Ishikawa (cell line): ENCODE results near the gene RIPOR3.

Experiments used
- CEBPB ChIP-seq: IDR thresholded peaks from 2 replicates; pipeline ENCODE4 v1.6.1; 2012
- CREB1 ChIP-seq: IDR thresholded peaks from 2 replicates; pipeline ENCODE4 v1.6.1; 2012; ENCODE audit warnings: low read depth
- EP300 ChIP-seq: IDR thresholded peaks from 2 replicates; pipeline ENCODE4 v1.6.1; 2012; ENCODE audit warnings: borderline replicate concordance
- FOXM1 ChIP-seq: IDR thresholded peaks from 2 replicates; pipeline ENCODE4 v1.6.1; 2012; ENCODE audit warnings: low read depth, borderline replicate concordance
- NFIC ChIP-seq: IDR thresholded peaks from 2 replicates; pipeline ENCODE4 v1.6.1; 2012
- RAD21 ChIP-seq: IDR thresholded peaks from 2 replicates; pipeline ENCODE4 v1.6.1; 2012; ENCODE audit warnings: low read depth
- TCF12 ChIP-seq: IDR thresholded peaks from 2 replicates; pipeline ENCODE4 v1.6.1; 2012; ENCODE audit warnings: low read depth
- YY1 ChIP-seq: IDR thresholded peaks from 2 replicates; pipeline ENCODE4 v1.6.1; 2012; ENCODE audit warnings: low read depth
- ZBTB7A ChIP-seq: IDR thresholded peaks from 2 replicates; pipeline ENCODE4 v1.6.1; 2012; ENCODE audit warnings: low read depth
- TF ChIP-seq, protein P1 (sequence below): IDR thresholded peaks from 2 replicates; pipeline ENCODE4 v1.6.1; 2012; ENCODE audit warnings: low read depth, mild to moderate bottlenecking
- TF ChIP-seq, protein P2 (sequence below): IDR thresholded peaks from 2 replicates; pipeline ENCODE4 v1.6.1; 2012

DNA sequence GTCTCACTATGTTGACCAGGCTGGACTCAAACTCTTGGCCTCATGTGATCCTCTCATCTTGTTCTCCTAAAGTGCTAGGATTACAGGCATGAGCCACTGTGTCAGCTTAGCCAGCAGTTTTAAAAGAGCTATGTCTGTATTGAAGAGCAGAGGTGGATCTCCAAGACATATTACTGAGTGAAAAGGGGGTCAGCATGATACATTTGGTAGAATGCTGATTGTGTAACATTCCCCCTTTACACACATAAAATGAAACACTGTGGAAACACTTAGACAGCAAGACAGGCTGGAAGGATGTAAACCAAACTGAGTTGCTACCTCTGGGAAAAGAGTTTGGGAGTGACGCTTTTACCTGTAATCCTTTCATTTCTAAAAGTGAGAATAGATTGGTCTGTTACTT is 1.7 kb upstream of the RIPOR3 start:
- no peak for TF ChIP-seq FOXM1
- no peak for TF ChIP-seq ZBTB7A
- no peak for TF ChIP-seq CEBPB
- TF ChIP-seq EP300: no peak
- TF ChIP-seq RAD21: no peak
- TF ChIP-seq CREB1: no peak
- no peak for TF ChIP-seq YY1
- TF ChIP-seq, protein P1, sequence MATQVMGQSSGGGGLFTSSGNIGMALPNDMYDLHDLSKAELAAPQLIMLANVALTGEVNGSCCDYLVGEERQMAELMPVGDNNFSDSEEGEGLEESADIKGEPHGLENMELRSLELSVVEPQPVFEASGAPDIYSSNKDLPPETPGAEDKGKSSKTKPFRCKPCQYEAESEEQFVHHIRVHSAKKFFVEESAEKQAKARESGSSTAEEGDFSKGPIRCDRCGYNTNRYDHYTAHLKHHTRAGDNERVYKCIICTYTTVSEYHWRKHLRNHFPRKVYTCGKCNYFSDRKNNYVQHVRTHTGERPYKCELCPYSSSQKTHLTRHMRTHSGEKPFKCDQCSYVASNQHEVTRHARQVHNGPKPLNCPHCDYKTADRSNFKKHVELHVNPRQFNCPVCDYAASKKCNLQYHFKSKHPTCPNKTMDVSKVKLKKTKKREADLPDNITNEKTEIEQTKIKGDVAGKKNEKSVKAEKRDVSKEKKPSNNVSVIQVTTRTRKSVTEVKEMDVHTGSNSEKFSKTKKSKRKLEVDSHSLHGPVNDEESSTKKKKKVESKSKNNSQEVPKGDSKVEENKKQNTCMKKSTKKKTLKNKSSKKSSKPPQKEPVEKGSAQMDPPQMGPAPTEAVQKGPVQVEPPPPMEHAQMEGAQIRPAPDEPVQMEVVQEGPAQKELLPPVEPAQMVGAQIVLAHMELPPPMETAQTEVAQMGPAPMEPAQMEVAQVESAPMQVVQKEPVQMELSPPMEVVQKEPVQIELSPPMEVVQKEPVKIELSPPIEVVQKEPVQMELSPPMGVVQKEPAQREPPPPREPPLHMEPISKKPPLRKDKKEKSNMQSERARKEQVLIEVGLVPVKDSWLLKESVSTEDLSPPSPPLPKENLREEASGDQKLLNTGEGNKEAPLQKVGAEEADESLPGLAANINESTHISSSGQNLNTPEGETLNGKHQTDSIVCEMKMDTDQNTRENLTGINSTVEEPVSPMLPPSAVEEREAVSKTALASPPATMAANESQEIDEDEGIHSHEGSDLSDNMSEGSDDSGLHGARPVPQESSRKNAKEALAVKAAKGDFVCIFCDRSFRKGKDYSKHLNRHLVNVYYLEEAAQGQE: no peak
- TF ChIP-seq, protein P2, sequence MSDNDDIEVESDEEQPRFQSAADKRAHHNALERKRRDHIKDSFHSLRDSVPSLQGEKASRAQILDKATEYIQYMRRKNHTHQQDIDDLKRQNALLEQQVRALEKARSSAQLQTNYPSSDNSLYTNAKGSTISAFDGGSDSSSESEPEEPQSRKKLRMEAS: no peak
- no peak for TF ChIP-seq TCF12
- no peak for TF ChIP-seq NFIC
